ENCODE results near the gene COX4I1. TPM values are rescaled to one million over a fixed set of nuclear protein-coding genes. Genes with fewer than 3 reads are reported as not detected.

The COX4I1 gene
- total RNA-seq, 1 experiment from 2014 or later: 506 TPM

- peaks cover 40 to 47% of the 10 kb centered on the region in 2 experiments for H3K4me1 Mint-ChIP-seq
- Histone ChIP-seq H3K23ac (ENCODE audit: insufficient read length, low read depth, low read length) (no peak overlapping the region), H4K8ac (replicated peaks; ENCODE audit: insufficient read length, low read depth, low read length) (no peak overlapping the region), H2BK120ac (ENCODE audit: low read depth, low read length, poor library complexity, severe bottlenecking) (no peak overlapping the region), H3K23me2 (ENCODE audit: insufficient read length, low read depth, low read length, poor library complexity, severe bottlenecking) (peaks cover 8% of the 10 kb centered on the region), H2BK12ac (ENCODE audit: insufficient read length, low read depth, low read length) (no peak overlapping the region), H3K9me3 (ENCODE audit: control insufficient read depth, low read depth, low read length) (no peaks in the 10 kb centered on the region), H2AK5ac (ENCODE audit: insufficient read length, low read length) (no peak overlapping the region), H3K14ac (ENCODE audit: insufficient read depth, low read length) (no peak overlapping the region), H2BK20ac (ENCODE audit: low read depth, low read length, poor library complexity, severe bottlenecking) (no peak overlapping the region), H4K91ac (ENCODE audit: insufficient read length, low read depth, low read length) (no peak overlapping the region), H3K27me3 (ENCODE audit: insufficient read depth, low read length) (no peaks in the 10 kb centered on the region; the same call in 1 of the 2 replicates), H3K18ac (ENCODE audit: insufficient read length, low read depth, low read length) (no peak overlapping the region), H2AFZ (ENCODE audit: low read length) (no peak overlapping the region), H3K9ac (ENCODE audit: extremely low read depth, insufficient read length, low read length) (no peak overlapping the region), H3K79me1 (ENCODE audit: insufficient read depth, low read depth, low read length, poor library complexity, severe bottlenecking) (no peaks in the 10 kb centered on the region), H3T11ph (ENCODE audit: low read length) (no peak overlapping the region), H3K4ac (ENCODE audit: low read depth, low read length) (no peak overlapping the region), H3K4me2 (ENCODE audit: insufficient read depth, insufficient read length, low read length) (no peak overlapping the region), H3K4me1 (ENCODE audit: insufficient read depth, low read length) (peaks cover 1% of the 10 kb centered on the region; the same call in 1 of the 2 replicates), H3K56ac (ENCODE audit: insufficient read length, low read depth, low read length) (no peak overlapping the region), H2BK5ac (ENCODE audit: insufficient read length, low read length) (no peak overlapping the region), H2BK15ac (ENCODE audit: low read depth, low read length) (no peak overlapping the region), H4K20me1 (ENCODE audit: control insufficient read depth, insufficient read depth, insufficient read length) (no peaks in the 10 kb centered on the region), H3K27ac (ENCODE audit: insufficient read length, low read depth, low read length) (no peak overlapping the region), H4K5ac (ENCODE audit: insufficient read length, low read depth, low read length) (no peak overlapping the region), H3K79me2 (ENCODE audit: insufficient read depth, low read length) (no peaks in the 10 kb centered on the region)
- no peaks in the 10 kb centered on the region for H3K9me3 Mint-ChIP-seq
- TF ChIP-seq CTCF (conservative IDR thresholded peaks at IDR 0.05): no peak
- no peak overlapping the region; a peak in 1 of 7 replicates for H3K27ac Mint-ChIP-seq
- peak; percentile 80 for DNase-seq
- H3K36me3 Mint-ChIP-seq (ENCODE audit: insufficient read depth in 1 of 3, low read depth in 3 of 3): no peaks in the 10 kb centered on the region; a peak in 1 of 7 replicates
- WGBS (ENCODE audit: extremely low coverage, insufficient read length, low lambda C conversion rate): no CpG with 5 or more reads among the region's 15 CpGs
- peak overlapping the region; percentile 40 to 61; a peak in 4 of 5 replicates for H3K4me3 Mint-ChIP-seq
- peaks cover 37% of the 10 kb centered on the region for H3K27me3 Mint-ChIP-seq (ENCODE audit: low read depth)
These were observed 47.6 kb upstream of the COX4I1 start for GRCh38 chr16:85751698-85752501.

Measured in H9 (cell line).